ENCODE results near the gene VSIR. TPM values are rescaled to one million over a fixed set of nuclear protein-coding genes. Genes with fewer than 3 reads are reported as not detected.
A peak's percentile ranks its signal among the peaks of the same experiment; 100 is the strongest.

VSIR gene
- total and polyA plus RNA-seq, 9 of the 15 experiments (the other 6 are each of a cell fraction or from before 2014, with no cell fraction given): 0.14 to 20.5 (median 9.3) TPM

- CTCF ChIA-PET (ENCODE audit: low intra/inter-chr PET ratio): interaction anchor here (0.5 kb wide), 1 partner anchor 445 kb away, joined by 3 read pairs; the partner anchor contains the start of gene SLC29A3
- ATAC-seq (peak; percentile 12; the same call in 1 of the 3 replicates), DNase-seq (ENCODE audit: extremely low read depth in 1 of 4, low spot score in 3 of 4) (peak in 2 of 4 experiments; percentile 51 to 61), FAIRE-seq (peak; percentile 67)
- POLR2A ChIA-PET: interaction anchor here (0.7 to 2.3 kb wide), 7 partner anchors 9 to 119 kb away, joined by 3 to 12 read pairs (median 4); partner anchors contain the start of gene VSIR
- H3K4me3 ChIP-seq: no peak overlapping the region
- no peak overlapping the region for H2AFZ ChIP-seq (ENCODE audit: low read depth, low read length)
- H3K79me2 ChIP-seq (ENCODE audit: control insufficient read depth, insufficient read depth, low read length): no peaks in the 10 kb centered on the region
- in situ Hi-C loops (cut with MboI): no loop called here
- intact Hi-C loops (cut with micrococcal nuclease): no loop called here
- 6% methylated on average over 11 of the region's 11 CpGs for WGBS (ENCODE audit: insufficient coverage, low coverage, missing lambda C conversion rate)
- H3K4me2 ChIP-seq (ENCODE audit: insufficient read depth, low read length): no peak overlapping the region
- no peak overlapping the region for H3K27ac ChIP-seq (ENCODE audit: extremely low read depth, low read depth, low read length)
- H3K9ac ChIP-seq (ENCODE audit: insufficient read depth in 1 of 2, low read depth in 2 of 2, low read length in 2 of 2): peak overlapping the region in 1 of 2 experiments; percentile 11; a peak in 1 of 4 replicates
- no peaks in the 10 kb centered on the region; the same call in none of the 2 replicates for H4K20me1 ChIP-seq (replicated peaks; ENCODE audit: control insufficient read depth, insufficient read depth, low read length)
- BruUV-seq (replicated peaks): no TSS peak
- no peaks in the 10 kb centered on the region for H3K9me1 ChIP-seq (ENCODE audit: control insufficient read depth, insufficient read depth, low read length)
- H3K9me3 ChIP-seq (replicated peaks; ENCODE audit: control insufficient read depth, insufficient read depth, low read depth, low read length): no peaks in the 10 kb centered on the region
- no peaks in the 10 kb centered on the region for H3K36me3 ChIP-seq (ENCODE audit: control insufficient read depth, insufficient read depth, low read length)
- H3K27me3 ChIP-seq (ENCODE audit: control insufficient read depth in 2 of 2, insufficient read depth in 2 of 2, low read length in 2 of 2): peaks cover 0 to 13% of the 10 kb centered on the region in 2 experiments; a peak in 2 of 5 replicates
- peaks cover 19 to 33% of the 10 kb centered on the region in 2 experiments; a peak in 4 of 5 replicates for H3K4me1 ChIP-seq (replicated peaks in 1 of 2; ENCODE audit: control insufficient read depth in 2 of 2, insufficient read depth in 2 of 2, low read length in 2 of 2)
- peak; percentile 48 for TF ChIP-seq KLF16 (IDR thresholded peaks at IDR 0.05)
- no peak for TF ChIP-seq ZBTB17 (CRISPR knock-in tag; IDR thresholded peaks at IDR 0.05)
- no peak for TF ChIP-seq CTCFL (IDR thresholded peaks at IDR 0.05; ENCODE audit: borderline replicate concordance, insufficient read depth, low read depth, low read length, poor library complexity, severe bottlenecking)
- TF ChIP-seq CXXC5 (CRISPR knock-in tag; IDR thresholded peaks at IDR 0.05): peak; percentile 11; the same call in 1 of the 2 replicates
- peak; percentile 73; the same call in 1 of the 2 replicates for TF ChIP-seq TEAD4 (IDR thresholded peaks at IDR 0.05; ENCODE audit: low read length)
- no peak for TF ChIP-seq TEAD4 (CRISPR knock-in tag; IDR thresholded peaks at IDR 0.05; ENCODE audit: borderline replicate concordance)
- TF ChIP-seq ATF4 (CRISPR knock-in tag; IDR thresholded peaks at IDR 0.05): no peak
- TF ChIP-seq CBFA2T2 (conservative IDR thresholded peaks at IDR 0.05): peak; percentile 50
- no peak for TF ChIP-seq LEF1 (IDR thresholded peaks at IDR 0.05)
- TF ChIP-seq CTBP1 (IDR thresholded peaks at IDR 0.05; ENCODE audit: borderline replicate concordance): peak; percentile 53
- peak; percentile 63; the same call in 1 of the 2 replicates for TF ChIP-seq ARID1B (IDR thresholded peaks at IDR 0.05)
- TF ChIP-seq ZNF76 (CRISPR knock-in tag; IDR thresholded peaks at IDR 0.05; ENCODE audit: borderline replicate concordance): no peak
- no peak for TF ChIP-seq CEBPG (CRISPR knock-in tag; IDR thresholded peaks at IDR 0.05)
- 0 out of 4 replicates have a peak, but pooled peaks of 1 of the 2 experiments have one; percentile 10 for TF ChIP-seq CEBPG (tag; conservative IDR thresholded peaks at IDR 0.05 in 1 of 2, IDR thresholded peaks at IDR 0.05 in 1 of 2)
- TF ChIP-seq HDAC2 (IDR thresholded peaks at IDR 0.05): peak; percentile 77; the same call in 1 of the 2 replicates
- TF ChIP-seq ZNF449 (CRISPR knock-in tag; IDR thresholded peaks at IDR 0.05): no peak
- TF ChIP-seq TAL1 (IDR thresholded peaks at IDR 0.05): peak; percentile 62
- peak; percentile 70 for TF ChIP-seq CBFA2T3 (IDR thresholded peaks at IDR 0.05)
- 0 out of 2 replicates have a peak, but pooled peaks have one; percentile 28 for TF ChIP-seq SP1 (CRISPR knock-in tag; IDR thresholded peaks at IDR 0.05)
Observed at GRCh38 chr10:71763352-71764127, 9.8 kb downstream of the VSIR start.
